Loucy (cell line): ENCODE results near the gene PLXNA4.

Source experiments
- EZH2phosphoT487 ChIP-seq: fragments of 200-600 bp; IDR thresholded peaks from 2 replicates; pipeline ENCODE4 v1.6.1; 2018; ENCODE audit warnings: antibody characterized with exemption, mild to moderate bottlenecking, moderate library complexity, borderline replicate concordance
- TF ChIP-seq, protein P1 (sequence below): fragments of 200-600 bp; sonication (generic); conservative IDR thresholded peaks from 2 replicates; pipeline ENCODE4 v1.5.1; 2014; ENCODE audit warnings: mild to moderate bottlenecking, antibody characterized with exemption, low read length

DNA sequence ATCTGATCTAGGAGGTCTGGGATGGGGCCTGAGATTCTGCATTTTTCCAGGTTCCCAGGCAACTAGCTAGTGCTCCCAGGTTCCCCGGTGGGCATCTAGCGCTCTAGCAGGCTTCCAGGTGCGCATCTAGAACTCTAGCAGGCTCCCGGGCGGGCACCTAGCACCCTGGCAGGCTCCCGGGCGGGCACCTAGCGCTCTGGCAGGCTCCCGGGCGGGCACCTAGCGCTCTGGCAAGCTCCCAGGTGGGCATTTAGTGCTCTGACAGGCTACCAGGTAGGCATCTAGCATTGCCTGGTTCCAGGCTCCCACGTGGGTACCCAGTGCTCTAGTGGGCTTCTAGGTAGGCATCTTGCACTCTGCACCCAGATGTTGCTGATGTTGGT lies 414.7 kb downstream of the PLXNA4 start:
- TF ChIP-seq EZH2phosphoT487: no peak
- TF ChIP-seq, protein P1, sequence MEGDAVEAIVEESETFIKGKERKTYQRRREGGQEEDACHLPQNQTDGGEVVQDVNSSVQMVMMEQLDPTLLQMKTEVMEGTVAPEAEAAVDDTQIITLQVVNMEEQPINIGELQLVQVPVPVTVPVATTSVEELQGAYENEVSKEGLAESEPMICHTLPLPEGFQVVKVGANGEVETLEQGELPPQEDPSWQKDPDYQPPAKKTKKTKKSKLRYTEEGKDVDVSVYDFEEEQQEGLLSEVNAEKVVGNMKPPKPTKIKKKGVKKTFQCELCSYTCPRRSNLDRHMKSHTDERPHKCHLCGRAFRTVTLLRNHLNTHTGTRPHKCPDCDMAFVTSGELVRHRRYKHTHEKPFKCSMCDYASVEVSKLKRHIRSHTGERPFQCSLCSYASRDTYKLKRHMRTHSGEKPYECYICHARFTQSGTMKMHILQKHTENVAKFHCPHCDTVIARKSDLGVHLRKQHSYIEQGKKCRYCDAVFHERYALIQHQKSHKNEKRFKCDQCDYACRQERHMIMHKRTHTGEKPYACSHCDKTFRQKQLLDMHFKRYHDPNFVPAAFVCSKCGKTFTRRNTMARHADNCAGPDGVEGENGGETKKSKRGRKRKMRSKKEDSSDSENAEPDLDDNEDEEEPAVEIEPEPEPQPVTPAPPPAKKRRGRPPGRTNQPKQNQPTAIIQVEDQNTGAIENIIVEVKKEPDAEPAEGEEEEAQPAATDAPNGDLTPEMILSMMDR: no peak
